GM19043 (cell line): Measurements from ENCODE around the gene PAWR.
"Not testable (repeated sequence)": the region's sequence is repeated elsewhere in the genome, so short reads cannot be mapped to it uniquely, and the experiment has no call there.

Experiments
- ATAC-seq: cut with Tn5 transposase; IDR thresholded peaks from one replicate; pipeline ENCODE4 v1.9.1; 2021; ENCODE audit warnings: low read depth; ENCODE audit not compliant: unreplicated experiment

The PAWR gene

DNA sequence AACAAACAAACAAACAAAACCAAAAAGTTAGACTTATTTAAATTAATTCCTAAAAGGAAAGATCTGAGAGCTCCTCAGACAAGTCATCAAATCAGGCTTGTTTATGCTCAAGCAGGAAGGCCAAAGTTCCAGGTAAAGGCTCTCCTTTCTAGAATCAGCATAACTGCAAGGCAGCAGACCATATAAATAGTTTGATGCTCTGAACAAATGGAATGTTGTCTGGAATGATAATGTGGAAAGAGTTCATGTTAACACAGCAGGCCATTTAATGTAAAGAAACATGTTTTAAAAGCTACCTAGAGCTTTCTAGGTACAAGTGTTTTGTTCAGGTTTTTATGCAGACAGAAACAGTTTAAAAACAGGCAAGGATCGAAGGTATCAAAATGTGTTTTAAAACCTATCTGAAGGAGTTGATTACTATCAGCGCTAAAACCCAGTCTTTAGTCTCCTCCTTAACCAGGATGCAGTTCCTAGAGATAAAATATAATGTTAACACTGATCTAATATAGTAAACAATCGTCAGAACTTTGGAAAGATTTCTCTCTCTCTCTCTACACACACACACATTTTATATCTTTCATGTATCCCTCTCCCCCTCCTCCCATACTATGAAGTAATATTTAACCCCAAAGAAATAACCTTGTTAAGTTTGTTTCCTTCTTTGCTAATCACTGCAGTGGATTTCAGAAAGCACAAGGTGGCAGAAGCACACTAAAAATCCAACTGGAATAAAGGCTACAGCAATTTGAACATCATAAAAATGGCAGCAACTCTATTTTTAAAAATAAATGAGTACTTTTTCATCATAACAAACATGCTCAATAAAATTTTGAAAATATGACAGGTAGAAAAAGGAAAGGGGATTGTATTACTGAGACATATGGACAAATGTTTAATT, 135.5 kb downstream of the PAWR start:
- ATAC-seq: no peak

DNA sequence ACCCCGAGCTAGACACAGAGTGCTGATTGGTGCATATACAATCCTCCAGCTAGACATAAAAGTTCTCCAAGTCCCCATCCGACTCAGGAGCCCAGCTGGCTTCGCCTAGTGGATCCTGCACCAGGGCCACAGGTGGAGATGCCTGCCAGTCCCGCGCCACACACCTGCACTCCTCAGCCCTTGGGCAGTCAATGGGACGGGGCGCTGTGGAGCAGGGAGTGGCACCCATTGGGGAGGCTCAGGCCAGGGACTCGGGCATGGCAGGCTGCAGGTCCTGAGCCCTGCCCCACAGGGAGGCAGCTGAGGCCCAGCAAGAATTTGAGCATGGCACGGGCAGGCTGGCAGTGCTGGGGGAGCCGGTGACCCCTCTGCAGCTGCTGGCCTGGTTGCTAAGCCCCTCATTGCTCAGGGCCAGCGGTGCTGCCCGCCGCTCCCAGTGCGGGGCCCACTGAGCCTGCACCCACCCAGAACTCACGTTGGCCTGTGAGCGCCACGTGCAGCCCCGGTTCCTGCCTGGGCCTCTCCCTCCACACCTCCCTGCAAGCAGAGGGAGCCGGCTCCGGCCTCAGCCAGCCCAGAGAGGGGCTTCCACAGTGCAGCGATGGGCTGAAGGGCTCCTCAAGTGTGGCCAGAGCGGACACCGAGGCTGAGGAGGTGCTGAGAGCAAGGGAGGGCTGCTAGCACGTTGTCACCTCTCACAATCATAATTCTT, 136.7 kb downstream of the PAWR start:
- no peak for ATAC-seq

DNA sequence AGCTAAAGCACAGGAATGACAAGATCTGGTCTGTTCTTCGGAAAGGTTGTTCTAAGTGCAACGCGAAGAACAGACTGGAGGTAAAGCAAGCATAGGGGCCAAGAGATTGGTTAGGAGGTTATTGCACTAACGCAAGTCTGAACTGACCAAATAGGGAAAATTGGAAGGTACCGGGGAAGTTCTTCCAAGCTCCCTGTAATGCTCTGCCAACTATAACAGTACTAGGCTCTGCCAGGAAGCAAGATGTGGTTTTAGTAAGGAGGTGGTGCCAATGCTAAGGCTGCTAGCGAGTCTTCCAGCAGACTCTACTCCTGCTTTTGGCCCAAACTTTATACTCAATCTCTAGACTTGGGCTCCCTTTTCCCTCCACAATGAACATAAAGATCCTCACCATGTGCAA, 138.6 kb downstream of the PAWR start:
- ATAC-seq: no peak

GRCh38 chr12:79549531-79550271, 141.1 kb downstream of the PAWR start:
- ATAC-seq: no peak

GRCh38 chr12:79548610-79548924, 142.2 kb downstream of the PAWR start:
- no peak for ATAC-seq

DNA sequence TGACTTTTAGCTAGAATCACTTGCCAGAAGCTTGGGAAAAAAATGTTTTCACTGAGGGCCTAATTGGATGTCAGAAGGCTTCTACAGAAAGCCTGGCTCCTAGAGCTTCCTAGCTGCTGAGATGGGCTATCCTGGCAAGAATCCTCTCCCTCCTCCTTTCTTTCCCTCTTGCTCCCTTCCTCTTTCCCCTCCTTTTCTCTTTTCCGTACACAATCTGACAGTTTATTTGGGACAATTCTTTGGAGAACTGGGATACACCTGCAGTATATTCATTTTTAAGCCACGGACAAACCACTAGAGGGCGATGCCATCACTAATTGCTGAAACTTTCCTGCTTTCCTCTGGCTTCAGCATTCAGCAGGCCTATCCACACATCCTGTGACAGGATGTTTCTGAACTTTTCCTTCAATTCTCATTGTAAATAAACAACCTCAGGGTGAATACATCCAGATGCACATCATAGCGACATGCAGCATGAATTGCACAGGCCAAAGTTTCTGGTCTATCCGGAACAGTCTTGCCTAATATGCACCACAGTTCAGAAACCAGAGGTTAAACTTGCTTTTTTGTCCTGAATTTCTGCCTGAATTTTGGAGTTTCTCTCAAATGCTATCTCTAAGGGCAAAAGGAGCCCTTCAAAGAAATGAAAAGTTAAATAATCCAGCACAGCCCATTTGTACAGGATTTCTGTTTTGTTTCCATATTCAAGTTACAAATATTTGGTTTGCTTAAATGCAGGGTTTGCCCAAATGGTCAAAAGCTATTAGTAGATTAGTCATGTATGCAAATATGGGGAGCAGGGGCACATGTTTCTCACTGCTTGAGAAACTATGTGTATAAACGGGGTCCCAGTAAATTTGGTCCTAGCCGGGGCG, 142.8 kb downstream of the PAWR start:
- peak; percentile 62 for ATAC-seq

GRCh38 chr12:79547044-79547734, 143.6 kb downstream of the PAWR start:
- no peak for ATAC-seq

- no peak for ATAC-seq
Observed at GRCh38 chr12:79546466-79547043, 144.2 kb downstream of the PAWR start.

- ATAC-seq: not testable (repeated sequence)
Observed at GRCh38 chr12:79544439-79544838, 146.3 kb downstream of the PAWR start.

- ATAC-seq: no peak
Observed at GRCh38 chr12:79537675-79538074, 153.1 kb downstream of the PAWR start.

DNA sequence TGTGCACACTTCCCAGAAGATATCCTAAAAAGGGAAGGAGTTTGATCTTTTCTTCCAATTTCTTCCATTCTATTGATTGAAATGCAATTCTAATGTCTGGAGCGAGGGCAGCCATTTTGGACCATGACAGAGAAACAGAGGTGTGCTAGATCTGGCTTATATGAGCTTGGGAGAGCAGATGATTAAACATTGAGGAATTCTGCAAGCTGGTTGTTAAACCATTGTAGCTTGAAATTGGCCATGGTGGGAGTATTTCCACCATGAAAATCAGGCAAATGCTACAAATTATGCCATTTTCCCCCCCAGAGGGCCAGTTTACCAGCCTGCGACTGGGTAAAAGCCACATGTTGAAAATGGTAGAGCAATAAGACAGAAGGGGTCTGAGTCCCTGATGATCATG, 155.0 kb downstream of the PAWR start:
- ATAC-seq: no peak
